ENCODE measurements around the gene SLC9A3. TPM values are rescaled to one million over a fixed set of nuclear protein-coding genes. Genes with fewer than 3 reads are reported as not detected.

Gene SLC9A3
- polyA plus RNA-seq, 3 donors: 0.31 to 0.42 (median 0.36) TPM

GRCh38 chr5:501105-501830 is 23.0 kb downstream of the SLC9A3 start:
- Histone ChIP-seq H3K9me3 (replicated peaks in 1 of 2; ENCODE audit: control insufficient read depth in 1 of 2, insufficient read depth in 1 of 2, low read length in 2 of 2) (peaks cover 0 to 1% of the 10 kb centered on the region in 2 donors), H3K4me2 (replicated peaks; ENCODE audit: extremely low read depth, low read length, poor library complexity, severe bottlenecking) (no peak overlapping the region), H3K27me3 (ENCODE audit: control insufficient read depth in 2 of 2, insufficient read depth in 2 of 2, low read length in 2 of 2) (peaks cover 0 to 19% of the 10 kb centered on the region in 2 donors), H3K9ac (ENCODE audit: insufficient read depth, low read length, poor library complexity, severe bottlenecking) (no peak overlapping the region), H3K27ac (ENCODE audit: low read depth in 1 of 2, low read length in 2 of 2) (no peak overlapping the region), H3K4me1 (ENCODE audit: control insufficient read depth in 1 of 2, insufficient read depth in 2 of 2, low read length in 2 of 2) (no peaks in the 10 kb centered on the region), H4K20me1 (ENCODE audit: insufficient read depth, low read length) (no peaks in the 10 kb centered on the region), H3K4me3 (replicated peaks in 1 of 3; ENCODE audit: low read depth in 2 of 3, low read length in 3 of 3) (no peak overlapping the region), H3K79me2 (ENCODE audit: insufficient read depth, low read length) (no peaks in the 10 kb centered on the region), H3K36me3 (replicated peaks in 1 of 2; ENCODE audit: control insufficient read depth in 1 of 2, insufficient read depth in 2 of 2, low read length in 2 of 2) (no peaks in the 10 kb centered on the region), H2AFZ (ENCODE audit: insufficient read depth, low read depth, low read length, poor library complexity, severe bottlenecking) (no peak overlapping the region)
- H3K27ac Mint-ChIP-seq: no peak overlapping the region
- TF ChIP-seq, protein P1, sequence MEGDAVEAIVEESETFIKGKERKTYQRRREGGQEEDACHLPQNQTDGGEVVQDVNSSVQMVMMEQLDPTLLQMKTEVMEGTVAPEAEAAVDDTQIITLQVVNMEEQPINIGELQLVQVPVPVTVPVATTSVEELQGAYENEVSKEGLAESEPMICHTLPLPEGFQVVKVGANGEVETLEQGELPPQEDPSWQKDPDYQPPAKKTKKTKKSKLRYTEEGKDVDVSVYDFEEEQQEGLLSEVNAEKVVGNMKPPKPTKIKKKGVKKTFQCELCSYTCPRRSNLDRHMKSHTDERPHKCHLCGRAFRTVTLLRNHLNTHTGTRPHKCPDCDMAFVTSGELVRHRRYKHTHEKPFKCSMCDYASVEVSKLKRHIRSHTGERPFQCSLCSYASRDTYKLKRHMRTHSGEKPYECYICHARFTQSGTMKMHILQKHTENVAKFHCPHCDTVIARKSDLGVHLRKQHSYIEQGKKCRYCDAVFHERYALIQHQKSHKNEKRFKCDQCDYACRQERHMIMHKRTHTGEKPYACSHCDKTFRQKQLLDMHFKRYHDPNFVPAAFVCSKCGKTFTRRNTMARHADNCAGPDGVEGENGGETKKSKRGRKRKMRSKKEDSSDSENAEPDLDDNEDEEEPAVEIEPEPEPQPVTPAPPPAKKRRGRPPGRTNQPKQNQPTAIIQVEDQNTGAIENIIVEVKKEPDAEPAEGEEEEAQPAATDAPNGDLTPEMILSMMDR (IDR thresholded peaks at IDR 0.05): no peak
- peak overlapping the region in 1 of 2 donors; percentile 77 for H3K4me3 Mint-ChIP-seq
- DNase-seq: no peak
- no peaks in the 10 kb centered on the region for H3K36me3 Mint-ChIP-seq
- intact Hi-C loops (cut with micrococcal nuclease): no loop called here
- no peaks in the 10 kb centered on the region for H3K4me1 Mint-ChIP-seq
- 70% methylated on average over 40 of the region's 41 CpGs for WGBS (ENCODE audit: insufficient coverage)
- H3K27me3 Mint-ChIP-seq (ENCODE audit: low read depth in 3 of 3): peaks cover 28 to 67% (median 38%) of the 10 kb centered on the region in 3 donors
- peaks cover 0 to 9% (median 2%) of the 10 kb centered on the region in 7 donors for H3K9me3 Mint-ChIP-seq

GRCh38 chr5:500491-500890 is 23.8 kb downstream of the SLC9A3 start:
- Histone ChIP-seq H3K4me1 (ENCODE audit: control insufficient read depth in 1 of 2, insufficient read depth in 2 of 2, low read length in 2 of 2) (no peaks in the 10 kb centered on the region), H3K27ac (ENCODE audit: low read depth in 1 of 2, low read length in 2 of 2) (no peak overlapping the region), H3K79me2 (ENCODE audit: insufficient read depth, low read length) (no peaks in the 10 kb centered on the region), H2AFZ (ENCODE audit: insufficient read depth, low read depth, low read length, poor library complexity, severe bottlenecking) (no peak overlapping the region), H3K27me3 (ENCODE audit: control insufficient read depth in 2 of 2, insufficient read depth in 2 of 2, low read length in 2 of 2) (peaks cover 0 to 19% of the 10 kb centered on the region in 2 donors), H4K20me1 (ENCODE audit: insufficient read depth, low read length) (no peaks in the 10 kb centered on the region), H3K36me3 (replicated peaks in 1 of 2; ENCODE audit: control insufficient read depth in 1 of 2, insufficient read depth in 2 of 2, low read length in 2 of 2) (no peaks in the 10 kb centered on the region), H3K9me3 (replicated peaks in 1 of 2; ENCODE audit: control insufficient read depth in 1 of 2, insufficient read depth in 1 of 2, low read length in 2 of 2) (no peaks in the 10 kb centered on the region), H3K4me2 (replicated peaks; ENCODE audit: extremely low read depth, low read length, poor library complexity, severe bottlenecking) (no peak overlapping the region), H3K4me3 (replicated peaks in 1 of 3; ENCODE audit: low read depth in 2 of 3, low read length in 3 of 3) (no peak overlapping the region), H3K9ac (ENCODE audit: insufficient read depth, low read length, poor library complexity, severe bottlenecking) (no peak overlapping the region)
- DNase-seq: no peak
- H3K27ac Mint-ChIP-seq: no peak overlapping the region
- intact Hi-C loops (cut with micrococcal nuclease): no loop called here
- TF ChIP-seq, protein P1 (IDR thresholded peaks at IDR 0.05): no peak
- H3K36me3 Mint-ChIP-seq: no peaks in the 10 kb centered on the region
- no peak overlapping the region for H3K4me3 Mint-ChIP-seq
- H3K27me3 Mint-ChIP-seq (ENCODE audit: low read depth in 3 of 3): peaks cover 28 to 66% (median 37%) of the 10 kb centered on the region in 3 donors
- 98% methylated on average over 10 of the region's 10 CpGs for WGBS (ENCODE audit: insufficient coverage)
- H3K9me3 Mint-ChIP-seq: peaks cover 0 to 11% (median 2%) of the 10 kb centered on the region in 7 donors
- no peaks in the 10 kb centered on the region for H3K4me1 Mint-ChIP-seq
